SK-N-SH (cell line): ENCODE measurements around the gene MCCC2. TPM values are rescaled to one million over a fixed set of nuclear protein-coding genes. Genes with fewer than 3 reads are reported as not detected.

Experiments used
- CTCF ChIA-PET: fragments of 300-600, 350-600 bp; formaldehyde crosslinking; extraction: SDS; loops from one replicate; lab custom pipeline; 2021; lab: Yijun Ruan, JAX
- POLR2A ChIA-PET: fragments of 350-600 bp; sonication (Branson Sonifier 250); formaldehyde crosslinking; extraction: SDS; loops from one replicate; lab custom pipeline; 2020; ENCODE audit warnings: antibody characterized with exemption, inconsistent platforms; lab: Yijun Ruan, JAX
- DNase-seq: peaks from one replicate; pipeline ENCODE4 v3.0.0; 2012
- H2AFZ ChIP-seq: fragments of 200-600 bp; sonication (generic); 2 replicates; pipeline ENCODE4 v1.8.1; 2016; ENCODE audit warnings: antibody characterized with exemption, mild to moderate bottlenecking, low read depth
- H3F3A ChIP-seq: fragments of 200-600 bp; sonication (generic); replicated peaks from 2 replicates; pipeline ENCODE3; 2016; ENCODE audit warnings: antibody characterized with exemption, mild to moderate bottlenecking; ENCODE audit not compliant: insufficient read depth
- H3K27ac ChIP-seq, 2 experiments: fragments of 200-500 bp in 1 of 2; fragments of 200-600 bp in 1 of 2; sonication (Bioruptor generic) in 1 of 2; sonication (generic), shearing (Covaris generic) in 1 of 2; 2 replicates each; pipeline versions ENCODE4 v1.5.1 to v1.6.1; 2014 to 2016; ENCODE audit warnings: low read depth in 2 of 2, inconsistent platforms in 1 of 2, low read length in 1 of 2, mild to moderate bottlenecking in 1 of 2, mixed read lengths in 1 of 2
- H3K27me3 ChIP-seq: fragments of 200-600 bp; sonication (generic), shearing (Covaris generic); 2 replicates; pipeline ENCODE4 v1.6.1; 2016; ENCODE audit warnings: mixed run types; ENCODE audit not compliant: insufficient read depth
- H3K36me3 ChIP-seq, 2 experiments: fragments of 200-500 bp in 1 of 2; fragments of 200-600 bp in 1 of 2; sonication (Bioruptor generic) in 1 of 2; sonication (generic) in 1 of 2; replicated peaks in 1 of 2; 2 replicates each; pipeline versions ENCODE3 to v1.5.1; 2014 to 2016; ENCODE audit warnings: low read length in 1 of 2, mild to moderate bottlenecking in 1 of 2; ENCODE audit not compliant: insufficient read depth in 2 of 2, control insufficient read depth in 1 of 2
- H3K4me1 ChIP-seq, 2 experiments: fragments of 200-500 bp in 1 of 2; fragments of 200-600 bp in 1 of 2; sonication (Bioruptor generic) in 1 of 2; sonication (generic), shearing (Covaris generic) in 1 of 2; 2 replicates each; pipeline versions ENCODE4 v1.5.1 to v1.6.1; 2014 to 2016; ENCODE audit warnings: low read depth in 1 of 2, low read length in 1 of 2, mixed run types in 1 of 2; ENCODE audit not compliant: insufficient read depth in 2 of 2, control insufficient read depth in 1 of 2
- H3K4me2 ChIP-seq: fragments of 200-600 bp; sonication (generic), shearing (Covaris generic); 2 replicates; pipeline ENCODE4 v1.6.1; 2017; ENCODE audit warnings: mixed run types
- H3K4me3 ChIP-seq, 2 experiments: fragments of 200-500 bp in 1 of 2; fragments of 200-600 bp in 1 of 2; sonication (Bioruptor generic) in 1 of 2; sonication (generic), shearing (Covaris generic) in 1 of 2; 2 replicates each; pipeline versions ENCODE4 v1.5.1 to v1.8.1; 2014 to 2016; ENCODE audit warnings: low read depth in 2 of 2, inconsistent platforms in 1 of 2, low read length in 1 of 2, mild to moderate bottlenecking in 1 of 2, mixed read lengths in 1 of 2, moderate library complexity in 1 of 2
- H3K79me2 ChIP-seq: fragments of 200-600 bp; sonication (generic); 2 replicates; pipeline ENCODE4 v1.8.1; 2017; ENCODE audit warnings: mild to moderate bottlenecking; ENCODE audit not compliant: insufficient read depth
- H3K9ac ChIP-seq: fragments of 200-600 bp; sonication (generic); 2 replicates; pipeline ENCODE4 v1.6.1; 2017; ENCODE audit warnings: mixed run types
- H3K9me2 ChIP-seq: fragments of 200-600 bp; sonication (generic); 2 replicates; pipeline ENCODE4 v1.6.1; 2017; ENCODE audit warnings: mixed run types
- H3K9me3 ChIP-seq: fragments of 200-600 bp; sonication (generic); 2 replicates; pipeline ENCODE4 v1.6.1; 2017; ENCODE audit warnings: mixed run types, mild to moderate bottlenecking, moderate library complexity
- H4K20me1 ChIP-seq: fragments of 200-600 bp; sonication (generic); 2 replicates; pipeline ENCODE4 v1.6.1; 2017; ENCODE audit warnings: mild to moderate bottlenecking, mixed run types; ENCODE audit not compliant: insufficient read depth
- CHD2 ChIP-seq: fragments of 150-350 bp; IDR thresholded peaks from 2 replicates; pipeline ENCODE4 v1.6.1; 2018; ENCODE audit warnings: low read length; ENCODE audit not compliant: partially characterized antibody
- ELF1 ChIP-seq: IDR thresholded peaks from 2 replicates; pipeline ENCODE4 v1.4.0; 2012
- EZH2phosphoT487 ChIP-seq: fragments of 200-600 bp; sonication (generic); IDR thresholded peaks from 2 replicates; pipeline ENCODE4 v1.6.1; 2017; ENCODE audit warnings: low read depth, mixed run types, mild to moderate bottlenecking, antibody characterized with exemption, moderate library complexity, borderline replicate concordance
- FOSL2 ChIP-seq: IDR thresholded peaks from 2 replicates; pipeline ENCODE4 v1.4.0; 2012; ENCODE audit warnings: low read depth, mild to moderate bottlenecking, moderate library complexity, borderline replicate concordance
- FOXJ3 ChIP-seq: sonication (generic); formaldehyde crosslinking; IDR thresholded peaks from 2 replicates; pipeline ENCODE4 v1.5.1; 2020; ENCODE audit warnings: mild to moderate bottlenecking, missing genetic modification reagents
- GABPA ChIP-seq: IDR thresholded peaks from 2 replicates; pipeline ENCODE4 v1.4.0; 2012; ENCODE audit warnings: low read depth, mild to moderate bottlenecking
- GATA2 ChIP-seq: sonication (generic); formaldehyde crosslinking; IDR thresholded peaks from 2 replicates; pipeline ENCODE4 v1.5.0; 2020; ENCODE audit warnings: mild to moderate bottlenecking, missing genetic modification reagents
- MAX ChIP-seq: IDR thresholded peaks from 2 replicates; pipeline ENCODE4 v1.4.0; 2012; ENCODE audit warnings: low read depth
- MEF2A ChIP-seq: IDR thresholded peaks from 2 replicates; pipeline ENCODE4 v1.4.0; 2012; ENCODE audit warnings: low read depth, borderline replicate concordance
- MXI1 ChIP-seq: IDR thresholded peaks from 2 replicates; pipeline ENCODE4 v1.6.1; 2012; ENCODE audit warnings: mild to moderate bottlenecking, low read depth, low read length, improper control_type of control experiment
- NFIC ChIP-seq: IDR thresholded peaks from 2 replicates; pipeline ENCODE4 v1.4.0; 2012; ENCODE audit warnings: borderline replicate concordance
- PBX3 ChIP-seq: IDR thresholded peaks from 2 replicates; pipeline ENCODE4; 2012
- POLR2AphosphoS5 ChIP-seq: IDR thresholded peaks from 2 replicates; pipeline ENCODE4 v1.6.1; 2012; ENCODE audit warnings: low read depth, low read length
- RFX5 ChIP-seq: IDR thresholded peaks from 2 replicates; pipeline ENCODE4 v1.6.1; 2012; ENCODE audit warnings: mild to moderate bottlenecking, improper control_type of control experiment, low read length
- RXRA ChIP-seq: IDR thresholded peaks from 2 replicates; pipeline ENCODE4 v1.4.0; 2012; ENCODE audit warnings: low read depth, mild to moderate bottlenecking, borderline replicate concordance
- SIN3A ChIP-seq: IDR thresholded peaks from 2 replicates; pipeline ENCODE4 v1.6.1; 2012; ENCODE audit warnings: low read depth, mild to moderate bottlenecking, low read length, moderate library complexity, borderline replicate concordance
- SMC3 ChIP-seq: IDR thresholded peaks from 2 replicates; pipeline ENCODE4 v1.6.1; 2012; ENCODE audit warnings: low read depth, low read length, improper control_type of control experiment
- TAF1 ChIP-seq: IDR thresholded peaks from 2 replicates; pipeline ENCODE4 v1.6.1; 2012; ENCODE audit warnings: low read depth, mild to moderate bottlenecking, low read length, moderate library complexity, borderline replicate concordance
- USF1 ChIP-seq: IDR thresholded peaks from 2 replicates; pipeline ENCODE4 v1.4.0; 2012; ENCODE audit warnings: low read depth, borderline replicate concordance
- YY1 ChIP-seq: IDR thresholded peaks from 2 replicates; pipeline ENCODE4 v1.4.0; 2012; ENCODE audit warnings: low read depth, mild to moderate bottlenecking
- WGBS: methylation state at CpG from one replicate; pipeline ENCODE4 v1.1.6; 2017; ENCODE audit warnings: low lambda C conversion rate; 5-methylcytosine and 5-hydroxymethylcytosine counted together
- polyA plus RNA-seq, 3 experiments: library from polyadenylated mRNA; depleted of rRNA; stranded (reverse); fragments of >200 nt; gene quantifications; 2 replicates each; pipeline ENCODE4 v1.2.3, GENCODE V29; 2012
- TF ChIP-seq, protein P1 (sequence below): fragments of 150-350 bp; IDR thresholded peaks from 2 replicates; pipeline ENCODE4 v1.6.1; 2016; ENCODE audit warnings: mild to moderate bottlenecking, low read depth, low read length
- TF ChIP-seq, protein P2 (sequence below): fragments of 200-600 bp; sonication (generic); IDR thresholded peaks from 2 replicates; pipeline ENCODE4 v1.6.1; 2017; ENCODE audit warnings: antibody characterized with exemption, mild to moderate bottlenecking, moderate library complexity
- TF ChIP-seq, protein P3 (sequence below): IDR thresholded peaks from 2 replicates; pipeline ENCODE4 v1.6.1; 2012; ENCODE audit warnings: mild to moderate bottlenecking, low read depth, low read length, moderate library complexity

The MCCC2 gene
- polyA plus RNA-seq (2012; rRNA removed) = 33.6 and 40.4 TPM in 2 replicates
- 42.9 and 44.3 TPM in 2 replicates for polyA plus RNA-seq (2012; cell fraction: cytosol; rRNA removed)
- 17.2 and 37.9 TPM in 2 replicates for polyA plus RNA-seq (2012; cell fraction: nucleus; rRNA removed)

- Histone ChIP-seq H3K27ac (peak within 1 kb of the TSS; percentile 76 to 92), H3K9me2 (no peaks in the 10 kb centered on the region), H3K9ac (peak within 1 kb of the TSS; percentile 88), H3K9me3 (no peaks in the 10 kb centered on the region), H3K4me2 (peak within 1 kb of the TSS; percentile 75), H3F3A (peaks cover 16% of the 10 kb centered on the region), H4K20me1 (no peaks in the 10 kb centered on the region), H3K4me3 (peak within 1 kb of the TSS; percentile 72 to 74), H3K36me3 (no peaks in the 10 kb centered on the region), H3K79me2 (peaks cover 47% of the 10 kb centered on the region), H2AFZ (peak within 1 kb of the TSS; percentile 92), H3K27me3 (no peaks in the 10 kb centered on the region), H3K4me1 (peaks cover 6 to 8% of the 10 kb centered on the region in 2 experiments; a peak in 2 of 4 replicates)
- whole genome bisulfite sequencing = 2% methylated on average over 25 of the region's 56 CpGs
- POLR2A ChIA-PET = interaction anchor here (0.8 to 1.0 kb wide), 2 partner anchors 132 to 733 kb away, joined by 3 to 4 read pairs; partner anchors contain the start of genes BDP1, MRPS27 and PTCD2
- DNase-seq = peak; percentile 95
- CTCF ChIA-PET = interaction anchor here (0.5 to 1.9 kb wide), 4 partner anchors 14 to 1676 kb away, joined by 3 to 7 read pairs (median 4); no protein-coding TSS in a partner anchor
- TF ChIP-seq, protein P1, sequence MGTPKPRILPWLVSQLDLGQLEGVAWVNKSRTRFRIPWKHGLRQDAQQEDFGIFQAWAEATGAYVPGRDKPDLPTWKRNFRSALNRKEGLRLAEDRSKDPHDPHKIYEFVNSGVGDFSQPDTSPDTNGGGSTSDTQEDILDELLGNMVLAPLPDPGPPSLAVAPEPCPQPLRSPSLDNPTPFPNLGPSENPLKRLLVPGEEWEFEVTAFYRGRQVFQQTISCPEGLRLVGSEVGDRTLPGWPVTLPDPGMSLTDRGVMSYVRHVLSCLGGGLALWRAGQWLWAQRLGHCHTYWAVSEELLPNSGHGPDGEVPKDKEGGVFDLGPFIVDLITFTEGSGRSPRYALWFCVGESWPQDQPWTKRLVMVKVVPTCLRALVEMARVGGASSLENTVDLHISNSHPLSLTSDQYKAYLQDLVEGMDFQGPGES = peak; percentile 46; the same call in 1 of the 2 replicates
- peak; percentile 93 for TF ChIP-seq USF1
- TF ChIP-seq MEF2A = no peak
- TF ChIP-seq, protein P2, sequence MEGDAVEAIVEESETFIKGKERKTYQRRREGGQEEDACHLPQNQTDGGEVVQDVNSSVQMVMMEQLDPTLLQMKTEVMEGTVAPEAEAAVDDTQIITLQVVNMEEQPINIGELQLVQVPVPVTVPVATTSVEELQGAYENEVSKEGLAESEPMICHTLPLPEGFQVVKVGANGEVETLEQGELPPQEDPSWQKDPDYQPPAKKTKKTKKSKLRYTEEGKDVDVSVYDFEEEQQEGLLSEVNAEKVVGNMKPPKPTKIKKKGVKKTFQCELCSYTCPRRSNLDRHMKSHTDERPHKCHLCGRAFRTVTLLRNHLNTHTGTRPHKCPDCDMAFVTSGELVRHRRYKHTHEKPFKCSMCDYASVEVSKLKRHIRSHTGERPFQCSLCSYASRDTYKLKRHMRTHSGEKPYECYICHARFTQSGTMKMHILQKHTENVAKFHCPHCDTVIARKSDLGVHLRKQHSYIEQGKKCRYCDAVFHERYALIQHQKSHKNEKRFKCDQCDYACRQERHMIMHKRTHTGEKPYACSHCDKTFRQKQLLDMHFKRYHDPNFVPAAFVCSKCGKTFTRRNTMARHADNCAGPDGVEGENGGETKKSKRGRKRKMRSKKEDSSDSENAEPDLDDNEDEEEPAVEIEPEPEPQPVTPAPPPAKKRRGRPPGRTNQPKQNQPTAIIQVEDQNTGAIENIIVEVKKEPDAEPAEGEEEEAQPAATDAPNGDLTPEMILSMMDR = no peak
- peak; percentile 19; the same call in 1 of the 2 replicates for TF ChIP-seq GABPA
- peak; percentile 97 for TF ChIP-seq MXI1
- TF ChIP-seq, protein P3, sequence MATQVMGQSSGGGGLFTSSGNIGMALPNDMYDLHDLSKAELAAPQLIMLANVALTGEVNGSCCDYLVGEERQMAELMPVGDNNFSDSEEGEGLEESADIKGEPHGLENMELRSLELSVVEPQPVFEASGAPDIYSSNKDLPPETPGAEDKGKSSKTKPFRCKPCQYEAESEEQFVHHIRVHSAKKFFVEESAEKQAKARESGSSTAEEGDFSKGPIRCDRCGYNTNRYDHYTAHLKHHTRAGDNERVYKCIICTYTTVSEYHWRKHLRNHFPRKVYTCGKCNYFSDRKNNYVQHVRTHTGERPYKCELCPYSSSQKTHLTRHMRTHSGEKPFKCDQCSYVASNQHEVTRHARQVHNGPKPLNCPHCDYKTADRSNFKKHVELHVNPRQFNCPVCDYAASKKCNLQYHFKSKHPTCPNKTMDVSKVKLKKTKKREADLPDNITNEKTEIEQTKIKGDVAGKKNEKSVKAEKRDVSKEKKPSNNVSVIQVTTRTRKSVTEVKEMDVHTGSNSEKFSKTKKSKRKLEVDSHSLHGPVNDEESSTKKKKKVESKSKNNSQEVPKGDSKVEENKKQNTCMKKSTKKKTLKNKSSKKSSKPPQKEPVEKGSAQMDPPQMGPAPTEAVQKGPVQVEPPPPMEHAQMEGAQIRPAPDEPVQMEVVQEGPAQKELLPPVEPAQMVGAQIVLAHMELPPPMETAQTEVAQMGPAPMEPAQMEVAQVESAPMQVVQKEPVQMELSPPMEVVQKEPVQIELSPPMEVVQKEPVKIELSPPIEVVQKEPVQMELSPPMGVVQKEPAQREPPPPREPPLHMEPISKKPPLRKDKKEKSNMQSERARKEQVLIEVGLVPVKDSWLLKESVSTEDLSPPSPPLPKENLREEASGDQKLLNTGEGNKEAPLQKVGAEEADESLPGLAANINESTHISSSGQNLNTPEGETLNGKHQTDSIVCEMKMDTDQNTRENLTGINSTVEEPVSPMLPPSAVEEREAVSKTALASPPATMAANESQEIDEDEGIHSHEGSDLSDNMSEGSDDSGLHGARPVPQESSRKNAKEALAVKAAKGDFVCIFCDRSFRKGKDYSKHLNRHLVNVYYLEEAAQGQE = no peak
- TF ChIP-seq POLR2AphosphoS5 = peak; percentile 92
- TF ChIP-seq SMC3 = no peak
- no peak for TF ChIP-seq FOSL2
- TF ChIP-seq TAF1 = peak; percentile 78; the same call in 1 of the 2 replicates
- TF ChIP-seq NFIC = no peak
- no peak for TF ChIP-seq FOXJ3 (CRISPR knock-in tag)
- TF ChIP-seq RFX5 = peak; percentile 82
- TF ChIP-seq EZH2phosphoT487 = no peak
- TF ChIP-seq PBX3 = no peak
- TF ChIP-seq GATA2 (CRISPR knock-in tag) = no peak
- TF ChIP-seq YY1 = no peak
- TF ChIP-seq RXRA = no peak
- no peak; the same call in 1 of the 2 replicates for TF ChIP-seq ELF1
- TF ChIP-seq SIN3A = no peak; the same call in 1 of the 2 replicates
- TF ChIP-seq MAX = peak; percentile 87
- TF ChIP-seq CHD2 = peak; percentile 98
Measured at GRCh38 chr5:71586941-71587765, at the start of gene MCCC2. Gene MCCC2 (plus strand): TSS chr5:71587340. CDS start chr5:71587426, 86 bp downstream.
